ENCODE data around the gene SBF2.
"Not testable (repeated sequence)": the region's sequence is repeated elsewhere in the genome, so short reads cannot be mapped to it uniquely, and the experiment has no call there.

- TF ChIP-seq POLR2A, CTCF, POLR2AphosphoS5 (IDR thresholded peaks at IDR 0.05): not testable (repeated sequence)
Observed at GRCh38 chr11:10231803-10232202, 62.2 kb downstream of the SBF2 start.
